BLaER1 treated with 17β-estradiol and CSF1 and Interleukin-3, amounts not matched to agents 10 nM and 100 nM (cell line): ENCODE measurements around the gene PHACTR3.

Experiments used
- H3K27ac ChIP-seq, 11 experiments: shearing (Covaris generic); formaldehyde crosslinking; 2 replicates each; pipeline ENCODE4 v1.8.1; 2022
- H3K27me3 ChIP-seq, 11 experiments: shearing (Covaris generic); formaldehyde crosslinking; 2 replicates each; pipeline ENCODE4 v1.8.1; 2022
- H3K36me3 ChIP-seq, 11 experiments: shearing (Covaris generic); formaldehyde crosslinking; 2 replicates each; pipeline ENCODE4 v1.8.1; 2022
- H3K4me1 ChIP-seq, 10 experiments: shearing (Covaris generic); formaldehyde crosslinking; 2 replicates each; pipeline ENCODE4 v1.8.1; 2022
- H3K4me2 ChIP-seq, 11 experiments: shearing (Covaris generic); formaldehyde crosslinking; 2 replicates each; pipeline ENCODE4 v1.8.1; 2022
- H3K4me3 ChIP-seq, 10 experiments: shearing (Covaris generic); formaldehyde crosslinking; 2 replicates each; pipeline ENCODE4 v1.8.1; 2022
- H3K9ac ChIP-seq, 11 experiments: shearing (Covaris generic); formaldehyde crosslinking; 2 replicates each; pipeline ENCODE4 v1.8.1; 2022
- H3K9me3 ChIP-seq, 11 experiments: shearing (Covaris generic); formaldehyde crosslinking; replicated peaks in 1 of 11; 2 replicates each; pipeline ENCODE4 v1.8.1; 2022
- H4K20me1 ChIP-seq, 11 experiments: shearing (Covaris generic); formaldehyde crosslinking; 2 replicates each; pipeline ENCODE4 v1.8.1; 2022
- Cebpa-rat ChIP-seq, 11 experiments: shearing (Covaris generic); IDR thresholded peaks; 2 replicates each; pipeline ENCODE4 v1.8.1; 2022

PHACTR3 gene

GRCh38 chr20:59745201-59745600, 140.9 kb downstream of the PHACTR3 start:
- H4K20me1 ChIP-seq: peaks cover 0 to 100% (median 30%) of the 10 kb centered on the region in 11 experiments; a peak in 15 of 22 replicates
- TF ChIP-seq Cebpa-rat (IDR thresholded peaks at IDR 0.05): no peak
- H3K9ac ChIP-seq: 0 out of 22 replicates have a peak overlapping the region, but pooled peaks of 1 of the 11 experiments have one; percentile 23
- H3K27ac ChIP-seq: no peak overlapping the region
- no peak overlapping the region for H3K4me3 ChIP-seq
- H3K4me2 ChIP-seq: peak overlapping the region in 6 of 11 experiments; percentile 72 to 93 (median 84); a peak in 9 of 22 replicates
- peaks cover 0 to 99% (median 56%) of the 10 kb centered on the region in 11 experiments; a peak in 12 of 22 replicates for H3K36me3 ChIP-seq
- H3K4me1 ChIP-seq: peaks cover 12 to 100% (median 100%) of the 10 kb centered on the region in 10 experiments
- no peaks in the 10 kb centered on the region for H3K9me3 ChIP-seq
- peaks cover 0 to 89% (median 0%) of the 10 kb centered on the region in 11 experiments; a peak in 4 of 22 replicates for H3K27me3 ChIP-seq

DNA sequence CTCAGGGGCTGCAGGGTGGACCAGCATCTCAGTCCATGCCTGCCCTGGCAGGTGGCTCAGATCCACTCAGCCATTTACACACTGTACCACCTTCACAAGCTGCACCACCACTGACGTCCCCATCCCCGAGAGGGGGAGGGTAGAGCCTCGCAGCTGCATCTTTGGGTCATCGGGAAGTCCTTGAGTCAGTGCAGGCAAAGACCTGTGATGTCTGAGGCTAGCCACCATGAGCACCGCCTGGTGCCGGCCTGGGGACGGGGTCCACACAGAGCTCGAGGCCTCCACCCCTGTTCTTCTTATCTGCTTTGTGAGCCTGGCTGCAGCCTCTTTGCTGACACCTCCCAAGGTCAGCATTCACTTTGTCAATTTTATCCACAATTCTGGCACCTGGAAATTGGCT, 141.4 kb downstream of the PHACTR3 start:
- no peak overlapping the region for H3K4me3 ChIP-seq
- no peak overlapping the region; a peak in 1 of 22 replicates for H3K9ac ChIP-seq
- H3K27me3 ChIP-seq: peaks cover 0 to 94% (median 0%) of the 10 kb centered on the region in 11 experiments; a peak in 4 of 22 replicates
- peaks cover 0 to 100% (median 33%) of the 10 kb centered on the region in 11 experiments; a peak in 18 of 22 replicates for H4K20me1 ChIP-seq
- no peak for TF ChIP-seq Cebpa-rat (IDR thresholded peaks at IDR 0.05)
- no peak overlapping the region for H3K27ac ChIP-seq
- peaks cover 0 to 99% (median 56%) of the 10 kb centered on the region in 11 experiments; a peak in 12 of 22 replicates for H3K36me3 ChIP-seq
- H3K4me2 ChIP-seq: peak overlapping the region in 4 of 11 experiments; percentile 40 to 93 (median 82); a peak in 6 of 22 replicates
- peaks cover 17 to 100% (median 100%) of the 10 kb centered on the region in 10 experiments for H3K4me1 ChIP-seq
- no peaks in the 10 kb centered on the region for H3K9me3 ChIP-seq

DNA sequence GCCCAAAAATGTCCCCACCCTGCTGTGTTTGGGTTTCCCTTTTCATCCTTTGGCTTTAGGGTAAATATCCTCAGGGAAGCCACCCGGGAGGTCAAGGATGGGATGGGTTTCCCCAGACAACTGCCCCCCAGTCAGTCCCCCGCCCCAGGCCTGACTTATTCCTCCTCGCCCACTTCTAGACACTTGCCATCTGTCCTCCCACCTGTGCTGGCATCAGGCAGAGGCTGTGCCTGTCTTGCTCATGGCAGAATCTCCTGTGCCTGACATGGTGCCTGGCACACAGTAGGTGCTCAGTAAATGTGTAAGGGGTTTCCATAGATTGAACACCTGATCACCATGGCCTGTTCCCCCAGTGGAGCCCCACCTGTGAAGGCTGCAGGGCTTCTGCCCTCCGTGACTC, 141.8 kb downstream of the PHACTR3 start:
- Histone ChIP-seq H3K4me3 (no peak overlapping the region), H4K20me1 (peaks cover 0 to 100% (median 33%) of the 10 kb centered on the region in 11 experiments; a peak in 19 of 22 replicates), H3K9me3 (no peaks in the 10 kb centered on the region), H3K36me3 (peaks cover 0 to 97% (median 56%) of the 10 kb centered on the region in 11 experiments; a peak in 12 of 22 replicates), H3K4me1 (peaks cover 20 to 100% (median 100%) of the 10 kb centered on the region in 10 experiments), H3K27ac (no peak overlapping the region), H3K9ac (no peak overlapping the region; a peak in 1 of 22 replicates), H3K27me3 (peaks cover 0 to 97% (median 0%) of the 10 kb centered on the region in 11 experiments; a peak in 4 of 22 replicates), H3K4me2 (peak overlapping the region in 6 of 11 experiments; percentile 18 to 99 (median 92); a peak in 9 of 22 replicates)
- no peak for TF ChIP-seq Cebpa-rat (IDR thresholded peaks at IDR 0.05)

GRCh38 chr20:59747671-59748515, 143.6 kb downstream of the PHACTR3 start:
- Histone ChIP-seq H4K20me1 (peaks cover 16 to 100% (median 49%) of the 10 kb centered on the region in 11 experiments; a peak in 20 of 22 replicates), H3K9ac (0 out of 22 replicates have a peak overlapping the region, but pooled peaks of 2 of the 11 experiments have one; percentile 8 to 54), H3K4me3 (no peak overlapping the region), H3K36me3 (peaks cover 0 to 86% (median 47%) of the 10 kb centered on the region in 11 experiments; a peak in 12 of 22 replicates), H3K4me1 (peaks cover 37 to 100% (median 100%) of the 10 kb centered on the region in 10 experiments), H3K27ac (peak overlapping the region in 2 of 11 experiments; percentile 13 to 34; a peak in 2 of 22 replicates), H3K27me3 (peaks cover 0 to 92% (median 0%) of the 10 kb centered on the region in 11 experiments; a peak in 4 of 22 replicates), H3K4me2 (peak overlapping the region in 9 of 11 experiments; percentile 82 to 99 (median 92); a peak in 18 of 22 replicates), H3K9me3 (no peaks in the 10 kb centered on the region)
- TF ChIP-seq Cebpa-rat (IDR thresholded peaks at IDR 0.05): no peak

- no peak overlapping the region for H3K4me3 ChIP-seq
- peaks cover 0 to 86% (median 48%) of the 10 kb centered on the region in 11 experiments; a peak in 14 of 22 replicates for H3K36me3 ChIP-seq
- no peaks in the 10 kb centered on the region for H3K9me3 ChIP-seq
- H4K20me1 ChIP-seq: peaks cover 21 to 100% (median 57%) of the 10 kb centered on the region in 11 experiments; a peak in 20 of 22 replicates
- TF ChIP-seq Cebpa-rat (IDR thresholded peaks at IDR 0.05): no peak
- peaks cover 0 to 92% (median 0%) of the 10 kb centered on the region in 11 experiments; a peak in 5 of 22 replicates for H3K27me3 ChIP-seq
- H3K9ac ChIP-seq: peak overlapping the region in 5 of 11 experiments; percentile 3 to 54 (median 19); a peak in 6 of 22 replicates
- H3K27ac ChIP-seq: peak overlapping the region in 3 of 11 experiments; percentile 9 to 34 (median 13); a peak in 4 of 22 replicates
- peaks cover 45 to 100% (median 100%) of the 10 kb centered on the region in 10 experiments for H3K4me1 ChIP-seq
- H3K4me2 ChIP-seq: peak overlapping the region in 9 of 11 experiments; percentile 82 to 99 (median 92); a peak in 18 of 22 replicates
Measured at GRCh38 chr20:59748619-59749191, 144.4 kb downstream of the PHACTR3 start.

- Histone ChIP-seq H3K4me2 (peak overlapping the region in 9 of 11 experiments; percentile 82 to 99 (median 92); a peak in 18 of 22 replicates), H3K4me3 (no peak overlapping the region), H3K27ac (no peak overlapping the region), H3K27me3 (peaks cover 0 to 92% (median 0%) of the 10 kb centered on the region in 11 experiments; a peak in 5 of 22 replicates), H3K36me3 (peaks cover 0 to 87% (median 54%) of the 10 kb centered on the region in 11 experiments; a peak in 14 of 22 replicates), H3K4me1 (peaks cover 40 to 100% (median 100%) of the 10 kb centered on the region in 10 experiments), H4K20me1 (peaks cover 21 to 100% (median 63%) of the 10 kb centered on the region in 11 experiments; a peak in 20 of 22 replicates), H3K9ac (peak overlapping the region in 4 of 11 experiments; percentile 1 to 54 (median 10); a peak in 3 of 22 replicates), H3K9me3 (no peaks in the 10 kb centered on the region)
- no peak for TF ChIP-seq Cebpa-rat (IDR thresholded peaks at IDR 0.05)
Measured at GRCh38 chr20:59749301-59749700, 145.0 kb downstream of the PHACTR3 start.

DNA sequence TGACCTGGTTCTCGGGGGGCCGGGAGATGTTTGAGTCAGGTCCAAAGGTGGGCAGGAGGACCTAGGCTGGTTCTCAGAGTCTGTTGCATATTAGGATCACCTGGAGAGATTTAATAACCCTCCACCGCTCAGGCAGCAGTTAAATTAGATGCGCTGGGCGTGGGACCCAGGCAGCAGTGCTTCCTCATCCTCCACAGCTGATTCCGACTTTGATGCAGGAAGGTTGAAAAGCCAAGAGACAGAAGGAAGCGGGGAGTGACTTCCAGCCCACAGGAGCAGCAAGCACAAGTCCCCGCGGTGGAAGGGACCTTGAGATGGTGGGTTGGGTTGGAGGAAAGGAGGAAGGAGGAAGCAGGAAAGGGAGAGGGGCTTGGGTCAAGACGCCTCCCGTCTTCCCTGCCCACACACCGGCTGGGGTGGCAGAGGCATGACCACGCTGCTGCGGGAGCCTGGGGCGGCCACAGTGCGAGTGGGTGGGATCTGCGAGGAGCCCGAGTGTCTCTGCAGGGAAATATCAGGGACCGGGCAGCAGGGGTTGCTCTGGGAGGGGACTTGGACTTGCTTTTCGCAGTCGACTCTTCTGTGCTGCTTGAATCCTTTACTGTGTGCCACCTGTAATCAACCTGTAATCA, 146.0 kb downstream of the PHACTR3 start:
- Histone ChIP-seq H3K4me2 (peak overlapping the region; percentile 76 to 99 (median 92)), H3K36me3 (peaks cover 0 to 87% (median 54%) of the 10 kb centered on the region in 11 experiments; a peak in 16 of 22 replicates), H3K27ac (peak overlapping the region in 2 of 11 experiments; percentile 11 to 12; a peak in 3 of 22 replicates), H3K4me3 (no peak overlapping the region; a peak in 1 of 20 replicates), H3K9ac (peak overlapping the region in 8 of 11 experiments; percentile 4 to 43 (median 13); a peak in 8 of 22 replicates), H3K4me1 (peaks cover 37 to 100% (median 100%) of the 10 kb centered on the region in 10 experiments), H3K27me3 (peaks cover 0 to 91% (median 0%) of the 10 kb centered on the region in 11 experiments; a peak in 5 of 22 replicates), H3K9me3 (no peaks in the 10 kb centered on the region), H4K20me1 (peaks cover 21 to 100% (median 73%) of the 10 kb centered on the region in 11 experiments; a peak in 20 of 22 replicates)
- no peak for TF ChIP-seq Cebpa-rat (IDR thresholded peaks at IDR 0.05)
